HEK293 (cell line): Measurements from ENCODE around the gene ZBTB14.

ENCODE experiments used
- CTCF ChIA-PET: fragments of 350-600 bp; formaldehyde crosslinking; extraction: SDS; loops from one replicate; lab custom pipeline; 2021; ENCODE audit warnings: antibody characterized with exemption; lab: Yijun Ruan, JAX
- POLR2A ChIA-PET: fragments of 300-600 bp; formaldehyde crosslinking; extraction: SDS; loops from one replicate; lab custom pipeline; 2020; ENCODE audit warnings: antibody characterized with exemption, inconsistent platforms; lab: Yijun Ruan, JAX
- H3K27ac ChIP-seq: fragments of 200-500 bp; sonication (Bioruptor generic); 2 replicates; pipeline ENCODE4 v1.5.1; 2014; ENCODE audit warnings: low read depth, low read length, control low read depth, inconsistent platforms; ENCODE audit errors: extremely low read depth
- H3K36me3 ChIP-seq, 2 experiments: fragments of 200-500 bp in 1 of 2; sonication (Bioruptor generic) in 1 of 2; 1 replicate in 1 of 2; 2 replicates in 1 of 2; pipeline ENCODE4 v1.5.1; 2014 to 2017; ENCODE audit warnings: inconsistent platforms in 2 of 2, low read length in 2 of 2; ENCODE audit not compliant: control insufficient read depth in 2 of 2, insufficient read depth in 1 of 2
- H3K4me1 ChIP-seq: fragments of 200-500 bp; sonication (Bioruptor generic); 2 replicates; pipeline ENCODE4 v1.5.1; 2014; ENCODE audit warnings: mild to moderate bottlenecking, low read length, inconsistent platforms; ENCODE audit not compliant: control insufficient read depth, insufficient read depth
- H3K4me3 ChIP-seq: 2 replicates; pipeline ENCODE4 v1.5.1; 2011; ENCODE audit warnings: low read depth, mild to moderate bottlenecking, control low read depth, low read length, moderate library complexity
- H3K9me3 ChIP-seq: fragments of 200-500 bp; sonication (Bioruptor generic); 2 replicates; pipeline ENCODE4 v1.5.1; 2014; ENCODE audit warnings: low read depth, low read length, inconsistent platforms; ENCODE audit not compliant: control insufficient read depth, insufficient read depth
- HOXC10 ChIP-seq: sonication (generic); formaldehyde crosslinking; IDR thresholded peaks from 2 replicates; pipeline ENCODE4 v1.8.1; 2023; ENCODE audit warnings: mild to moderate bottlenecking, missing genetic modification reagents
- PRDM1 ChIP-seq: fragments of 450-650 bp; formaldehyde crosslinking; IDR thresholded peaks from 2 replicates; pipeline ENCODE4; 2016; ENCODE audit warnings: missing biosample characterization, missing genetic modification characterization
- PRDM4 ChIP-seq: fragments of 450-650 bp; formaldehyde crosslinking; IDR thresholded peaks from 2 replicates; pipeline ENCODE4 v1.5.1; 2017; ENCODE audit warnings: missing biosample characterization, missing genetic modification characterization
- REPIN1 ChIP-seq: fragments of 450-650 bp; formaldehyde crosslinking; IDR thresholded peaks from 2 replicates; pipeline ENCODE4 v1.5.1; 2017; ENCODE audit warnings: missing biosample characterization, missing genetic modification characterization, low read depth
- SCRT1 ChIP-seq: fragments of 450-650 bp; formaldehyde crosslinking; IDR thresholded peaks from 2 replicates; pipeline ENCODE4 v1.5.1; 2016; ENCODE audit warnings: missing biosample characterization, missing genetic modification characterization, borderline replicate concordance
- TRIM28 ChIP-seq: IDR thresholded peaks from 2 replicates; pipeline ENCODE4 v1.6.1; 2011; ENCODE audit warnings: low read length, control low read depth, borderline replicate concordance
- ZBTB1 ChIP-seq: fragments of 450-650 bp; formaldehyde crosslinking; IDR thresholded peaks from 2 replicates; pipeline ENCODE4 v1.5.1; 2016; ENCODE audit warnings: missing biosample characterization, missing genetic modification characterization
- ZBTB17 ChIP-seq: fragments of 450-650 bp; formaldehyde crosslinking; IDR thresholded peaks from 2 replicates; pipeline ENCODE4 v1.5.1; 2016; ENCODE audit warnings: missing biosample characterization, missing genetic modification characterization
- ZBTB20 ChIP-seq: fragments of 450-650 bp; formaldehyde crosslinking; IDR thresholded peaks from 2 replicates; pipeline ENCODE4 v1.5.1; 2016; ENCODE audit warnings: missing biosample characterization, missing genetic modification characterization
- ZBTB21 ChIP-seq: fragments of 450-650 bp; formaldehyde crosslinking; IDR thresholded peaks from 2 replicates; pipeline ENCODE4 v1.5.1; 2017; ENCODE audit warnings: missing biosample characterization, missing genetic modification characterization
- ZFP41 ChIP-seq: fragments of 450-650 bp; formaldehyde crosslinking; IDR thresholded peaks from 2 replicates; pipeline ENCODE4 v1.5.1; 2016; ENCODE audit warnings: missing biosample characterization, missing genetic modification characterization, borderline replicate concordance
- ZNF266 ChIP-seq: fragments of 450-650 bp; formaldehyde crosslinking; IDR thresholded peaks from 2 replicates; pipeline ENCODE4 v1.5.1; 2016; ENCODE audit warnings: missing biosample characterization, missing genetic modification characterization, low read depth
- ZNF280C ChIP-seq: fragments of 450-650 bp; formaldehyde crosslinking; IDR thresholded peaks from 2 replicates; pipeline ENCODE4 v1.5.1; 2016; ENCODE audit warnings: missing biosample characterization, missing genetic modification characterization
- ZNF292 ChIP-seq: fragments of 450-650 bp; formaldehyde crosslinking; IDR thresholded peaks from 2 replicates; pipeline ENCODE4 v1.5.1; 2016; ENCODE audit warnings: low read depth, missing biosample characterization, missing genetic modification characterization, borderline replicate concordance
- ZNF423 ChIP-seq: fragments of 450-650 bp; formaldehyde crosslinking; IDR thresholded peaks from 2 replicates; pipeline ENCODE4 v1.5.1; 2016; ENCODE audit warnings: missing biosample characterization, missing genetic modification characterization
- ZNF514 ChIP-seq: fragments of 450-650 bp; formaldehyde crosslinking; IDR thresholded peaks from 2 replicates; pipeline ENCODE4 v1.5.1; 2016; ENCODE audit warnings: missing biosample characterization, missing genetic modification characterization
- ZNF596 ChIP-seq: fragments of 450-650 bp; IDR thresholded peaks from 2 replicates; pipeline ENCODE4 v1.5.0; 2018; ENCODE audit warnings: missing biosample characterization, mild to moderate bottlenecking, missing genetic modification characterization, moderate library complexity
- ZNF626 ChIP-seq: fragments of 450-650 bp; sonication (Bioruptor Pico); formaldehyde crosslinking; IDR thresholded peaks from 2 replicates; pipeline ENCODE4 v1.5.1; 2018; ENCODE audit warnings: missing biosample characterization, missing genetic modification characterization, inconsistent platforms
- ZNF670 ChIP-seq: fragments of 450-650 bp; formaldehyde crosslinking; IDR thresholded peaks from 2 replicates; pipeline ENCODE4 v1.5.1; 2016; ENCODE audit warnings: missing biosample characterization, missing genetic modification characterization, low read depth
- ZNF76 ChIP-seq: fragments of 450-650 bp; formaldehyde crosslinking; IDR thresholded peaks from 2 replicates; pipeline ENCODE4; 2016; ENCODE audit warnings: low read depth, missing biosample characterization, missing genetic modification characterization, borderline replicate concordance
- ZNF837 ChIP-seq: fragments of 450-650 bp; formaldehyde crosslinking; IDR thresholded peaks from 2 replicates; pipeline ENCODE4 v1.5.1; 2016; ENCODE audit warnings: missing biosample characterization, missing genetic modification characterization
- TF ChIP-seq, protein P1 (sequence below): fragments of 450-650 bp; formaldehyde crosslinking; IDR thresholded peaks from 2 replicates; pipeline ENCODE4 v1.5.1; 2016; ENCODE audit warnings: missing biosample characterization, missing genetic modification characterization
- TF ChIP-seq, protein P2 (sequence below): fragments of 450-650 bp; formaldehyde crosslinking; IDR thresholded peaks from 2 replicates; pipeline ENCODE4 v1.5.1; 2016; ENCODE audit warnings: missing biosample characterization, missing genetic modification characterization

ZBTB14 gene

GRCh38 chr18:5339202-5339834, 43.8 kb upstream of the ZBTB14 start (continued):
- TF ChIP-seq ZBTB1 (no peak), ZNF670 (tag by site-specific recombination) (no peak), HOXC10 (no peak), ZNF423 (tag by site-specific recombination) (no peak), ZNF292 (tag by site-specific recombination) (no peak), ZNF837 (tag by site-specific recombination) (no peak), ZFP41 (tag by site-specific recombination) (no peak), REPIN1 (tag by site-specific recombination) (no peak)

DNA sequence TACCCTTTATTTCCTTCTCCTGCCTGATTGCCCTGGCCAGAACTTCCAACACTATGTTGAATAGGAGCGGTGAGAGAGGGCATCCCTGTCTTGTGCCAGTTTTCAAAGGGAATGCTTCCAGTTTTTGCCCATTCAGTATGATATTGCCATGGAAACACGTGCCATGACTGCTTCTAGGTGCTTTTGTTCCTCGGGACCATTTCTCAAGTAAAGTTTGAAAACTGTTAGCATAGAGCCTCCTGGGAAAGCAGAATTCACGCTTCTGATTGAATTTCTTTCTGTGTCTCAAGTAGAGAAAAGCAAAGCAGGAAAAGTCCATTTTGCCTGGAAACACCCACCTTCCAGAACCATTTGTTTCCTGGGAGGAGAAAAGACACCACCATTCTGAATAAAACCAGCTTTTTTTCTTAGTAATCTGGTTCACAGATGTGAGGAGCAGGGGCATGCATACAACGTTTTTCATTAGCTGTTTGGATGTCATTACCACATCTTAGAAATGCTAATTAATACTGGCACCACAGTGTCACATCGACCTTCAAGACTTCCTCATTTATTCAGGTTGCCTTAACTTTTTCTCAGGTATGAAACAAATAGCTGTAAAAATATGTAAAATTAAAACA, 39.0 kb upstream of the ZBTB14 start:
- Histone ChIP-seq H3K36me3 (no peaks in the 10 kb centered on the region), H3K27ac (no peak overlapping the region), H3K9me3 (no peaks in the 10 kb centered on the region), H3K4me1 (no peaks in the 10 kb centered on the region), H3K4me3 (no peak overlapping the region)
- ChIA-PET CTCF (no interaction called here), POLR2A (no interaction called here)
- TF ChIP-seq ZNF266 (tag by site-specific recombination), result no peak
- TF ChIP-seq, protein P1, sequence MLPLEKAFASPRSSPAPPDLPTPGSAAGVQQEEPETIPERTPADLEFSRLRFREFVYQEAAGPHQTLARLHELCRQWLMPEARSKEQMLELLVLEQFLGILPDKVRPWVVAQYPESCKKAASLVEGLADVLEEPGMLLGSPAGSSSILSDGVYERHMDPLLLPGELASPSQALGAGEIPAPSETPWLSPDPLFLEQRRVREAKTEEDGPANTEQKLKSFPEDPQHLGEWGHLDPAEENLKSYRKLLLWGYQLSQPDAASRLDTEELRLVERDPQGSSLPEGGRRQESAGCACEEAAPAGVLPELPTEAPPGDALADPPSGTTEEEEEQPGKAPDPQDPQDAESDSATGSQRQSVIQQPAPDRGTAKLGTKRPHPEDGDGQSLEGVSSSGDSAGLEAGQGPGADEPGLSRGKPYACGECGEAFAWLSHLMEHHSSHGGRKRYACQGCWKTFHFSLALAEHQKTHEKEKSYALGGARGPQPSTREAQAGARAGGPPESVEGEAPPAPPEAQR (tag by site-specific recombination), result no peak
- no peak for TF ChIP-seq ZNF626 (tag by site-specific recombination)
- no peak for TF ChIP-seq ZBTB1
- TF ChIP-seq SCRT1, result no peak
- no peak for TF ChIP-seq ZNF596 (tag by site-specific recombination)
- TF ChIP-seq, all 188 proteins: peak for 0

DNA sequence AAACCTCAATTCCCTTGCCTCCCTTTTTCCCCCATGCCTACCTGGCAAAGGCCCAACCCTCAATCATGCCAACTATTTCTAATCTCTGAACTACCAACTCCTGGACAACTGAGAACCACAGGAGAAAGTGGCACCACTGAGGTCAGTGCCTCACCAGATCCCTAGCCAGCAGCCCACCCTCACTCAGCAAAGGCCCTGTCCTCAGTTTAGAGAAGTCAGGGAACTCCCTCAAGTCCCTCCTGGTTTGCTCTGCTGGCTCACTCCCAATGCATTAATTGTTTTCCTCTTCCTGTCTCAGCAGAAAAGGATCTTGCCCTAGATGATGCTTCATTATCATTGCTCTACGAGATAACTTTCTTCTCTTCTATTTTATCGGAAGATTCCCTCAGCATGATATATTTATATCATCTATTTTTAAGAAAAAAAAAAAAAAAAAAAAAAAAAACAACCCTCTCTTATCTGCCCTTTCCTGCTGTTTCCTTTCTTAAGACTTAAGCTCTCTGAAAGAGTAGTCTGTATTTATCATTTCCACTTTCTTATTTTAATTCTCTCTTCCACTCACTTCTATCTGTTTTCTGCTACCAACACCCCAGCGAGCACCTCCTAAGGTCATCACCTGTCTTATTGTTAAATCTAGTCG, 22.7 kb upstream of the ZBTB14 start:
- no peaks in the 10 kb centered on the region for H3K4me1 ChIP-seq
- H3K4me3 ChIP-seq, result no peak overlapping the region
- no peak overlapping the region for H3K27ac ChIP-seq
- H3K36me3 ChIP-seq, result no peaks in the 10 kb centered on the region
- CTCF ChIA-PET, result interaction anchor here (0.6 kb wide), 1 partner anchor 16 kb away, joined by 5 read pairs; no protein-coding TSS in a partner anchor
- H3K9me3 ChIP-seq, result no peaks in the 10 kb centered on the region
- POLR2A ChIA-PET, result interaction anchor here (0.7 kb wide), 1 partner anchor 713 kb away, joined by 4 read pairs; no protein-coding TSS in a partner anchor
- no peak for TF ChIP-seq ZNF76 (tag by site-specific recombination)
- no peak for TF ChIP-seq ZNF626 (tag by site-specific recombination)
- TF ChIP-seq ZNF280C (tag by site-specific recombination), result no peak
- no peak for TF ChIP-seq ZNF514 (tag by site-specific recombination)
- TF ChIP-seq ZBTB21 (tag by site-specific recombination), result no peak
- TF ChIP-seq TRIM28, result no peak
- TF ChIP-seq, protein P2, sequence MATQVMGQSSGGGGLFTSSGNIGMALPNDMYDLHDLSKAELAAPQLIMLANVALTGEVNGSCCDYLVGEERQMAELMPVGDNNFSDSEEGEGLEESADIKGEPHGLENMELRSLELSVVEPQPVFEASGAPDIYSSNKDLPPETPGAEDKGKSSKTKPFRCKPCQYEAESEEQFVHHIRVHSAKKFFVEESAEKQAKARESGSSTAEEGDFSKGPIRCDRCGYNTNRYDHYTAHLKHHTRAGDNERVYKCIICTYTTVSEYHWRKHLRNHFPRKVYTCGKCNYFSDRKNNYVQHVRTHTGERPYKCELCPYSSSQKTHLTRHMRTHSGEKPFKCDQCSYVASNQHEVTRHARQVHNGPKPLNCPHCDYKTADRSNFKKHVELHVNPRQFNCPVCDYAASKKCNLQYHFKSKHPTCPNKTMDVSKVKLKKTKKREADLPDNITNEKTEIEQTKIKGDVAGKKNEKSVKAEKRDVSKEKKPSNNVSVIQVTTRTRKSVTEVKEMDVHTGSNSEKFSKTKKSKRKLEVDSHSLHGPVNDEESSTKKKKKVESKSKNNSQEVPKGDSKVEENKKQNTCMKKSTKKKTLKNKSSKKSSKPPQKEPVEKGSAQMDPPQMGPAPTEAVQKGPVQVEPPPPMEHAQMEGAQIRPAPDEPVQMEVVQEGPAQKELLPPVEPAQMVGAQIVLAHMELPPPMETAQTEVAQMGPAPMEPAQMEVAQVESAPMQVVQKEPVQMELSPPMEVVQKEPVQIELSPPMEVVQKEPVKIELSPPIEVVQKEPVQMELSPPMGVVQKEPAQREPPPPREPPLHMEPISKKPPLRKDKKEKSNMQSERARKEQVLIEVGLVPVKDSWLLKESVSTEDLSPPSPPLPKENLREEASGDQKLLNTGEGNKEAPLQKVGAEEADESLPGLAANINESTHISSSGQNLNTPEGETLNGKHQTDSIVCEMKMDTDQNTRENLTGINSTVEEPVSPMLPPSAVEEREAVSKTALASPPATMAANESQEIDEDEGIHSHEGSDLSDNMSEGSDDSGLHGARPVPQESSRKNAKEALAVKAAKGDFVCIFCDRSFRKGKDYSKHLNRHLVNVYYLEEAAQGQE (tag by site-specific recombination), result no peak
- TF ChIP-seq ZBTB20 (tag by site-specific recombination), result no peak
- no peak for TF ChIP-seq PRDM1 (tag by site-specific recombination)
- no peak for TF ChIP-seq PRDM4 (tag by site-specific recombination)
- TF ChIP-seq ZBTB17 (tag by site-specific recombination), result no peak
